Measurements from ENCODE around the gene AP1S1. TPM values are rescaled to one million over a fixed set of nuclear protein-coding genes. Genes with fewer than 3 reads are reported as not detected.

The AP1S1 gene
- total and polyA plus RNA-seq, 2 experiments from 2014 or later, result 31.1 to 85.8 TPM

DNA sequence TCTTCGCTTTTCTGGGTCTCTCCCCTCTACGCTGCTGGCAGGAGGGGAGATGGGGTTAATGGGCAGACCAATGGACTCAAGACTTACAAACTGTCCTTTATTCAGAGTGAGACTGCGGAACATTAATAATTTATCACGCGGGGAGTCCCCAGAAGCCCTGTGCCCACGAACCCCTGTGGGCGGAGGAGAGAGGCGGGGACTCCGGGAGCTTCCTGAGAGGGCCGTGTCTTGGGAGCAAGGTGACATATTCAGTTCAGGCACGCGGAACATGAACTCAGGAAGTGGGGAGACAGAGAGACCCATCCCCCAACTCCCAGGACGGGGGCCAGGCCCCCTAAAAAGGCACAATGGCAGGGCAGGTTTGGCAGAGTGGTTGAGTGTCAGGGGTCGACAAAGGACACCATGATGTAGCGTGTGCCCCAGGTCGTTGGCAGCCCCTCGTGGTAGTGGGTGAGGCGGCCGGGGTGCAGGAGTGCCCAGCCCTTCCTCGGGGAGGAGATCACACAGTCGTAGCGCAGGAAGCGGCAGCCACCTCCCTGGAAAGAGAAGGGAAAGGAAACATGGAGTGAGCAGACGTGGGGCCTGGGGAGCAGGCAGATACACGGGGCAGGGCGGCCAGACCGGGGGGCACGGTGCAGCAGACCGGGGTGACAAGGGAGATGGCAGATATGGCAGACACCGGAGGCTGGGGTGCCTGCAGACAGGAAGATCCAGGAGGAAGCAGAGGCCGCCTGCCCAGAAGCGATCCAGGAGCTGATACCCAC lies 51.8 kb downstream of the AP1S1 start:
- H3K79me2 ChIP-seq, result no peaks in the 10 kb centered on the region
- H3K4me1 ChIP-seq (ENCODE audit: insufficient read depth), result no peaks in the 10 kb centered on the region
- no peaks in the 10 kb centered on the region for H3K9me2 ChIP-seq (replicated peaks; ENCODE audit: insufficient read depth)
- H3K4me3 ChIP-seq, result no peak overlapping the region
- H3K9me3 ChIP-seq (ENCODE audit: low read depth), result no peaks in the 10 kb centered on the region
- peaks cover 28% of the 10 kb centered on the region for H3K27me3 ChIP-seq
- DNase-seq (ENCODE audit: low spot score), result no peak
- TF ChIP-seq EZH2 (IDR thresholded peaks at IDR 0.05; ENCODE audit: borderline replicate concordance) (no peak), CTCF (IDR thresholded peaks at IDR 0.05; ENCODE audit: poor library complexity) (no peak), EZH2phosphoT487 (IDR thresholded peaks at IDR 0.05; ENCODE audit: low read depth, severe bottlenecking, unreplicated experiment) (no peak)
- H3K4me2 ChIP-seq, result no peak overlapping the region
- H4K20me1 ChIP-seq (ENCODE audit: insufficient read depth, poor library complexity, severe bottlenecking), result no peaks in the 10 kb centered on the region
- WGBS (ENCODE audit: low lambda C conversion rate, missing lambda C conversion rate), result 91% methylated on average over 32 of the region's 32 CpGs
- H3K27ac ChIP-seq, result no peak overlapping the region
- H3K36me3 ChIP-seq (replicated peaks; ENCODE audit: insufficient read depth, low read depth), result no peaks in the 10 kb centered on the region
- no peak overlapping the region for H2AFZ ChIP-seq

GRCh38 chr7:101206665-101207042 lies 52.4 kb downstream of the AP1S1 start:
- Histone ChIP-seq H3K79me2 (no peaks in the 10 kb centered on the region), H3K27ac (no peak overlapping the region), H3K9me2 (replicated peaks; ENCODE audit: insufficient read depth) (no peaks in the 10 kb centered on the region), H3K4me1 (ENCODE audit: insufficient read depth) (no peaks in the 10 kb centered on the region), H4K20me1 (ENCODE audit: insufficient read depth, poor library complexity, severe bottlenecking) (no peaks in the 10 kb centered on the region), H3K4me2 (no peak overlapping the region), H3K36me3 (replicated peaks; ENCODE audit: insufficient read depth, low read depth) (no peaks in the 10 kb centered on the region), H3K27me3 (peaks cover 25% of the 10 kb centered on the region), H3K9me3 (ENCODE audit: low read depth) (no peaks in the 10 kb centered on the region), H3K4me3 (no peak overlapping the region), H2AFZ (no peak overlapping the region)
- no peak for TF ChIP-seq CTCF (IDR thresholded peaks at IDR 0.05; ENCODE audit: poor library complexity)
- no peak for TF ChIP-seq EZH2 (IDR thresholded peaks at IDR 0.05; ENCODE audit: borderline replicate concordance)
- no peak for TF ChIP-seq EZH2phosphoT487 (IDR thresholded peaks at IDR 0.05; ENCODE audit: low read depth, severe bottlenecking, unreplicated experiment)
- WGBS (ENCODE audit: low lambda C conversion rate, missing lambda C conversion rate), result 96% methylated on average over 16 of the region's 19 CpGs
- DNase-seq (ENCODE audit: low spot score), result no peak

GRCh38 chr7:101207459-101207858 lies 53.2 kb downstream of the AP1S1 start:
- no peak overlapping the region for H3K4me2 ChIP-seq
- no peaks in the 10 kb centered on the region for H3K36me3 ChIP-seq (replicated peaks; ENCODE audit: insufficient read depth, low read depth)
- 95% methylated on average over 9 of the region's 17 CpGs for WGBS (ENCODE audit: low lambda C conversion rate, missing lambda C conversion rate)

GRCh38 chr7:101208794-101209193 lies 54.5 kb downstream of the AP1S1 start:
- WGBS (ENCODE audit: low lambda C conversion rate, missing lambda C conversion rate), result 99% methylated on average over 14 of the region's 14 CpGs
- H3K4me1 ChIP-seq (ENCODE audit: insufficient read depth), result no peaks in the 10 kb centered on the region

More at GRCh38 chr7:101207459-101207858, 53.2 kb downstream of the AP1S1 start:
- Histone ChIP-seq H3K27me3 (peaks cover 17% of the 10 kb centered on the region), H2AFZ (no peak overlapping the region), H4K20me1 (ENCODE audit: insufficient read depth, poor library complexity, severe bottlenecking) (no peaks in the 10 kb centered on the region), H3K27ac (no peak overlapping the region), H3K4me3 (no peak overlapping the region), H3K79me2 (no peaks in the 10 kb centered on the region), H3K4me1 (ENCODE audit: insufficient read depth) (no peaks in the 10 kb centered on the region), H3K9me3 (ENCODE audit: low read depth) (no peaks in the 10 kb centered on the region), H3K9me2 (replicated peaks; ENCODE audit: insufficient read depth) (no peaks in the 10 kb centered on the region)
- no peak for DNase-seq (ENCODE audit: low spot score)
- no peak for TF ChIP-seq EZH2phosphoT487 (IDR thresholded peaks at IDR 0.05; ENCODE audit: low read depth, severe bottlenecking, unreplicated experiment)
- TF ChIP-seq EZH2 (IDR thresholded peaks at IDR 0.05; ENCODE audit: borderline replicate concordance), result no peak

More at GRCh38 chr7:101208794-101209193, 54.5 kb downstream of the AP1S1 start:
- no peak overlapping the region for H2AFZ ChIP-seq
- H3K4me2 ChIP-seq, result no peak overlapping the region
- no peak overlapping the region for H3K27ac ChIP-seq
- no peaks in the 10 kb centered on the region for H3K9me2 ChIP-seq (replicated peaks; ENCODE audit: insufficient read depth)
- TF ChIP-seq EZH2phosphoT487 (IDR thresholded peaks at IDR 0.05; ENCODE audit: low read depth, severe bottlenecking, unreplicated experiment) (no peak), CTCF (IDR thresholded peaks at IDR 0.05; ENCODE audit: poor library complexity) (no peak), EZH2 (IDR thresholded peaks at IDR 0.05; ENCODE audit: borderline replicate concordance) (no peak)
- H3K36me3 ChIP-seq (replicated peaks; ENCODE audit: insufficient read depth, low read depth), result no peaks in the 10 kb centered on the region
- H3K79me2 ChIP-seq, result no peaks in the 10 kb centered on the region
- DNase-seq (ENCODE audit: low spot score), result no peak
- H3K27me3 ChIP-seq, result peaks cover 4% of the 10 kb centered on the region
- no peak overlapping the region for H3K4me3 ChIP-seq
- H3K9me3 ChIP-seq (ENCODE audit: low read depth), result no peaks in the 10 kb centered on the region
- no peaks in the 10 kb centered on the region for H4K20me1 ChIP-seq (ENCODE audit: insufficient read depth, poor library complexity, severe bottlenecking)
